ENCODE data around the gene NSMF. TPM values are rescaled to one million over a fixed set of nuclear protein-coding genes. Genes with fewer than 3 reads are reported as not detected.

NSMF gene
- total and polyA plus RNA-seq, 2 of the 4 experiments (the other 2 are of a cell fraction), result 7.7 to 40.9 TPM

- no peak overlapping the region for H3K9ac ChIP-seq (ENCODE audit: low read depth, low read length)
- intact Hi-C loops (cut with micrococcal nuclease) (no loop called here), in situ Hi-C loops (cut with MboI; ENCODE audit: low sequenced_read_pairs) (no loop called here), dilution Hi-C loops (cut with HindIII; ENCODE audit: low sequenced_read_pairs, unreplicated experiment) (no loop called here)
- H3K9me3 ChIP-seq (ENCODE audit: control insufficient read depth, insufficient read depth, low read length), result no peaks in the 10 kb centered on the region
- H3K36me3 ChIP-seq (ENCODE audit: control insufficient read depth, insufficient read depth, low read length), result no peaks in the 10 kb centered on the region
- H3K4ac ChIP-seq (ENCODE audit: low read depth, low read length), result no peak overlapping the region
- no peak overlapping the region for H4K91ac ChIP-seq (ENCODE audit: insufficient read depth, low read depth, low read length)
- no peaks in the 10 kb centered on the region for H3K79me1 ChIP-seq (ENCODE audit: low read depth in 1 of 2, low read length in 2 of 2)
- H3K14ac ChIP-seq (replicated peaks; ENCODE audit: low read depth, low read length), result no peak overlapping the region
- H3K18ac ChIP-seq (ENCODE audit: low read depth, low read length), result no peak overlapping the region
- no peaks in the 10 kb centered on the region for H3K9me1 ChIP-seq (ENCODE audit: insufficient read depth, low read length)
- no peak overlapping the region for H2BK5ac ChIP-seq (ENCODE audit: low read depth, low read length, poor library complexity, severe bottlenecking)
- no peak overlapping the region for H4K5ac ChIP-seq (ENCODE audit: low read depth, low read length)
- no peak overlapping the region for H3K4me2 ChIP-seq (ENCODE audit: low read depth, low read length)
- no peak overlapping the region for H2BK120ac ChIP-seq (ENCODE audit: low read depth, low read length)
- no peak overlapping the region for H2BK15ac ChIP-seq (ENCODE audit: low read depth, low read length)
- ChIA-PET CTCF (no interaction called here), POLR2A (ENCODE audit: unreplicated experiment) (no interaction called here)
- no peak overlapping the region for H4K8ac ChIP-seq (ENCODE audit: low read depth in 2 of 2, low read length in 2 of 2)
- H2AK9ac ChIP-seq (replicated peaks; ENCODE audit: low read depth, low read length, poor library complexity), result peak overlapping the region; percentile 26
- WGBS, 2 experiments (ENCODE audit: extremely low coverage in 2 of 2, insufficient read length in 1 of 2), result 91% methylated on average over 25 of the region's 40 CpGs; no CpG with 5 or more reads in 1 of the 2 experiments
- no peak overlapping the region for H3K23ac ChIP-seq (ENCODE audit: low read depth, low read length)
- H2AFZ ChIP-seq (replicated peaks; ENCODE audit: low read length, poor library complexity), result no peak overlapping the region
- no peaks in the 10 kb centered on the region for H4K20me1 ChIP-seq (ENCODE audit: insufficient read depth, low read length)
- H3K27ac ChIP-seq (ENCODE audit: insufficient read depth, low read length), result no peak overlapping the region
- no peak for ATAC-seq (ENCODE audit: low read depth)
- no peak for TF ChIP-seq POLR2A (IDR thresholded peaks at IDR 0.05; ENCODE audit: low read depth, low read length)
- TF ChIP-seq, protein P1, sequence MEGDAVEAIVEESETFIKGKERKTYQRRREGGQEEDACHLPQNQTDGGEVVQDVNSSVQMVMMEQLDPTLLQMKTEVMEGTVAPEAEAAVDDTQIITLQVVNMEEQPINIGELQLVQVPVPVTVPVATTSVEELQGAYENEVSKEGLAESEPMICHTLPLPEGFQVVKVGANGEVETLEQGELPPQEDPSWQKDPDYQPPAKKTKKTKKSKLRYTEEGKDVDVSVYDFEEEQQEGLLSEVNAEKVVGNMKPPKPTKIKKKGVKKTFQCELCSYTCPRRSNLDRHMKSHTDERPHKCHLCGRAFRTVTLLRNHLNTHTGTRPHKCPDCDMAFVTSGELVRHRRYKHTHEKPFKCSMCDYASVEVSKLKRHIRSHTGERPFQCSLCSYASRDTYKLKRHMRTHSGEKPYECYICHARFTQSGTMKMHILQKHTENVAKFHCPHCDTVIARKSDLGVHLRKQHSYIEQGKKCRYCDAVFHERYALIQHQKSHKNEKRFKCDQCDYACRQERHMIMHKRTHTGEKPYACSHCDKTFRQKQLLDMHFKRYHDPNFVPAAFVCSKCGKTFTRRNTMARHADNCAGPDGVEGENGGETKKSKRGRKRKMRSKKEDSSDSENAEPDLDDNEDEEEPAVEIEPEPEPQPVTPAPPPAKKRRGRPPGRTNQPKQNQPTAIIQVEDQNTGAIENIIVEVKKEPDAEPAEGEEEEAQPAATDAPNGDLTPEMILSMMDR (conservative IDR thresholded peaks at IDR 0.05; ENCODE audit: low read depth, low read length), result no peak
- no peak for TF ChIP-seq MXI1 (IDR thresholded peaks at IDR 0.05; ENCODE audit: borderline replicate concordance, low read depth, low read length)
- TF ChIP-seq MAZ (IDR thresholded peaks at IDR 0.05; ENCODE audit: borderline replicate concordance, low read depth, low read length), result no peak
- TF ChIP-seq RAD21 (IDR thresholded peaks at IDR 0.05; ENCODE audit: low read length), result no peak
- no peak for TF ChIP-seq NFE2L2 (IDR thresholded peaks at IDR 0.05; ENCODE audit: low read depth, low read length)
- TF ChIP-seq RCOR1 (IDR thresholded peaks at IDR 0.05; ENCODE audit: insufficient replicate concordance, low read length), result no peak
- TF ChIP-seq CEBPB (IDR thresholded peaks at IDR 0.05; ENCODE audit: low read depth, low read length), result no peak
- no peak for TF ChIP-seq BHLHE40 (IDR thresholded peaks at IDR 0.05; ENCODE audit: low read depth, low read length)
- TF ChIP-seq FOS (IDR thresholded peaks at IDR 0.05; ENCODE audit: low read depth, low read length), result no peak
- H3K27me3 ChIP-seq (ENCODE audit: control insufficient read depth, insufficient read depth, low read length), result peaks cover 3% of the 10 kb centered on the region; the same call in 1 of the 2 replicates
- no peak overlapping the region for H3K4me3 ChIP-seq (ENCODE audit: insufficient read depth, low read depth, low read length)
- no peak overlapping the region for H3K56ac ChIP-seq (ENCODE audit: extremely low read depth, insufficient read depth, low read length)
- H2AK5ac ChIP-seq (ENCODE audit: low read depth, low read length), result no peak overlapping the region
- H3K4me1 ChIP-seq (ENCODE audit: control insufficient read depth, insufficient read depth, low read length), result peaks cover 3% of the 10 kb centered on the region
- BruUV-seq (replicated peaks), result no TSS peak
- no peak for DNase-seq
- no peak overlapping the region for H2BK20ac ChIP-seq (ENCODE audit: low read depth, low read length)
These were observed 21.2 kb downstream of the NSMF start for GRCh38 chr9:137437691-137438590.

Data from IMR-90 (cell line).